ENCODE data around the gene SETDB2. TPM values are rescaled to one million over a fixed set of nuclear protein-coding genes. Genes with fewer than 3 reads are reported as not detected.

Gene SETDB2
- total RNA-seq, 1 experiment from 2014 or later, result 5.9 TPM

DNA sequence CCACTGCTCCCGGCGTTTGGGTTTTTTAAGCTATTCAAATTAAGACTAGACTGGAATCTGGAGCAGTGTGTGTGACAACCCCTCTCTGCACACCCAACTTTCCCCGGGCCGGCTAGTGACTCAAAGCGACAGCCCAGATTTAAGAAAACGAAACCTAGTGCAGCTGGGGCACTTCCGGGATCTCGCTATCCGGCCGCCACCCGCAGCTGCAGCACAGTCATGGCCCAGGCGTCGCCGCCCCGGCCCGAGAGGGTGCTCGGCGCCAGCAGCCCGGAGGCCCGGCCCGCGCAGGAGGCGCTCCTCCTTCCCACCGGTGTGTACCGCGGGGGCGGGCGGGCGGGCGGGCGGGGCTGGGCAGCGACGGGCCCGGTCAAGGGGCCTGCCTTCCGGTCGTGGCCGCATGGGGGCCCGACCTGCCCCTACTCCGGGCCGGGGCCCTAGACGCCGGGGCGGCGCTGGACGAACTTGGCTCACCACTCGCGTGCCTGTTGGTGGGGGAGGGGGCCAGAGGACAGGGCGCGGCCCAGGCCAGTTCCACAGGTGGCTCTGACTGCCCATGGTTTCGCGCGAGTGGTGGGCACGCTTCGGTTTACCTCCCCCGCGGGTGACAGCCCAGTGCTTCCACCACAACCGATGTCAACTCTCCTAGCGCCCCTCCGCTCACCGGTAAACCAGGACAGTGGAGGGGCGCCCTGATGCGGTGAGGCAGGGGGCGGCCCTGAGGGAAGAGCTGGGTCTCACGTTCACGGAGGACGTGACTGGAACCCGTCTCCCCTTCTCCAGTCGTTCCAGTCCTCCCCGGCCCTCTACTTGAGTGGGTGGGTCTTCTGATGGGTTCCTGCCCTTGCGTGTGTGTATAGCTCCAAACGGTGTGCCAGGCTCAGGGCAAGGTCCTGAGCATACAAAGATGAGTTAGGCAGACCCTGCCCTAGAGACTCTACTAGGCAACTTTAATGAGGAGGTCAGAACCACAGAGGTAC, 52.0 kb downstream of the SETDB2 start, which contains the start of gene PHF11 (continued):
- TF ChIP-seq AR (CRISPR knock-in tag; IDR thresholded peaks at IDR 0.05), result no peak
- TF ChIP-seq FOXK1 (CRISPR knock-in tag; IDR thresholded peaks at IDR 0.05), result 0 out of 2 replicates have a peak, but pooled peaks have one; percentile 39
- no peak for TF ChIP-seq RELA (CRISPR knock-in tag; IDR thresholded peaks at IDR 0.05; ENCODE audit: borderline replicate concordance)
- TF ChIP-seq TEAD1 (CRISPR knock-in tag; IDR thresholded peaks at IDR 0.05), result no peak
- TF ChIP-seq SOX15 (CRISPR knock-in tag; IDR thresholded peaks at IDR 0.05), result no peak
- peak; percentile 59; the same call in 1 of the 2 replicates for TF ChIP-seq MAX (CRISPR knock-in tag; IDR thresholded peaks at IDR 0.05)
- no peak for TF ChIP-seq E2F1 (CRISPR knock-in tag; IDR thresholded peaks at IDR 0.05)
- TF ChIP-seq MYBL2 (CRISPR knock-in tag; IDR thresholded peaks at IDR 0.05), result no peak
- TF ChIP-seq ATF1 (CRISPR knock-in tag; IDR thresholded peaks at IDR 0.05), result no peak
- TF ChIP-seq FOXP4 (CRISPR knock-in tag; IDR thresholded peaks at IDR 0.05), result no peak
- TF ChIP-seq, protein P1, sequence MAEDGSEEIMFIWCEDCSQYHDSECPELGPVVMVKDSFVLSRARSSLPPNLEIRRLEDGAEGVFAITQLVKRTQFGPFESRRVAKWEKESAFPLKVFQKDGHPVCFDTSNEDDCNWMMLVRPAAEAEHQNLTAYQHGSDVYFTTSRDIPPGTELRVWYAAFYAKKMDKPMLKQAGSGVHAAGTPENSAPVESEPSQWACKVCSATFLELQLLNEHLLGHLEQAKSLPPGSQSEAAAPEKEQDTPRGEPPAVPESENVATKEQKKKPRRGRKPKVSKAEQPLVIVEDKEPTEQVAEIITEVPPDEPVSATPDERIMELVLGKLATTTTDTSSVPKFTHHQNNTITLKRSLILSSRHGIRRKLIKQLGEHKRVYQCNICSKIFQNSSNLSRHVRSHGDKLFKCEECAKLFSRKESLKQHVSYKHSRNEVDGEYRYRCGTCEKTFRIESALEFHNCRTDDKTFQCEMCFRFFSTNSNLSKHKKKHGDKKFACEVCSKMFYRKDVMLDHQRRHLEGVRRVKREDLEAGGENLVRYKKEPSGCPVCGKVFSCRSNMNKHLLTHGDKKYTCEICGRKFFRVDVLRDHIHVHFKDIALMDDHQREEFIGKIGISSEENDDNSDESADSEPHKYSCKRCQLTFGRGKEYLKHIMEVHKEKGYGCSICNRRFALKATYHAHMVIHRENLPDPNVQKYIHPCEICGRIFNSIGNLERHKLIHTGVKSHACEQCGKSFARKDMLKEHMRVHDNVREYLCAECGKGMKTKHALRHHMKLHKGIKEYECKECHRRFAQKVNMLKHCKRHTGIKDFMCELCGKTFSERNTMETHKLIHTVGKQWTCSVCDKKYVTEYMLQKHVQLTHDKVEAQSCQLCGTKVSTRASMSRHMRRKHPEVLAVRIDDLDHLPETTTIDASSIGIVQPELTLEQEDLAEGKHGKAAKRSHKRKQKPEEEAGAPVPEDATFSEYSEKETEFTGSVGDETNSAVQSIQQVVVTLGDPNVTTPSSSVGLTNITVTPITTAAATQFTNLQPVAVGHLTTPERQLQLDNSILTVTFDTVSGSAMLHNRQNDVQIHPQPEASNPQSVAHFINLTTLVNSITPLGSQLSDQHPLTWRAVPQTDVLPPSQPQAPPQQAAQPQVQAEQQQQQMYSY (CRISPR knock-in tag; IDR thresholded peaks at IDR 0.05), result no peak
- no peak for TF ChIP-seq MLX (CRISPR knock-in tag; IDR thresholded peaks at IDR 0.05)
- no peak for TF ChIP-seq ATF3 (CRISPR knock-in tag; conservative IDR thresholded peaks at IDR 0.05)
- TF ChIP-seq GTF2I (CRISPR knock-in tag; conservative IDR thresholded peaks at IDR 0.05), result no peak
- TF ChIP-seq, protein P2, sequence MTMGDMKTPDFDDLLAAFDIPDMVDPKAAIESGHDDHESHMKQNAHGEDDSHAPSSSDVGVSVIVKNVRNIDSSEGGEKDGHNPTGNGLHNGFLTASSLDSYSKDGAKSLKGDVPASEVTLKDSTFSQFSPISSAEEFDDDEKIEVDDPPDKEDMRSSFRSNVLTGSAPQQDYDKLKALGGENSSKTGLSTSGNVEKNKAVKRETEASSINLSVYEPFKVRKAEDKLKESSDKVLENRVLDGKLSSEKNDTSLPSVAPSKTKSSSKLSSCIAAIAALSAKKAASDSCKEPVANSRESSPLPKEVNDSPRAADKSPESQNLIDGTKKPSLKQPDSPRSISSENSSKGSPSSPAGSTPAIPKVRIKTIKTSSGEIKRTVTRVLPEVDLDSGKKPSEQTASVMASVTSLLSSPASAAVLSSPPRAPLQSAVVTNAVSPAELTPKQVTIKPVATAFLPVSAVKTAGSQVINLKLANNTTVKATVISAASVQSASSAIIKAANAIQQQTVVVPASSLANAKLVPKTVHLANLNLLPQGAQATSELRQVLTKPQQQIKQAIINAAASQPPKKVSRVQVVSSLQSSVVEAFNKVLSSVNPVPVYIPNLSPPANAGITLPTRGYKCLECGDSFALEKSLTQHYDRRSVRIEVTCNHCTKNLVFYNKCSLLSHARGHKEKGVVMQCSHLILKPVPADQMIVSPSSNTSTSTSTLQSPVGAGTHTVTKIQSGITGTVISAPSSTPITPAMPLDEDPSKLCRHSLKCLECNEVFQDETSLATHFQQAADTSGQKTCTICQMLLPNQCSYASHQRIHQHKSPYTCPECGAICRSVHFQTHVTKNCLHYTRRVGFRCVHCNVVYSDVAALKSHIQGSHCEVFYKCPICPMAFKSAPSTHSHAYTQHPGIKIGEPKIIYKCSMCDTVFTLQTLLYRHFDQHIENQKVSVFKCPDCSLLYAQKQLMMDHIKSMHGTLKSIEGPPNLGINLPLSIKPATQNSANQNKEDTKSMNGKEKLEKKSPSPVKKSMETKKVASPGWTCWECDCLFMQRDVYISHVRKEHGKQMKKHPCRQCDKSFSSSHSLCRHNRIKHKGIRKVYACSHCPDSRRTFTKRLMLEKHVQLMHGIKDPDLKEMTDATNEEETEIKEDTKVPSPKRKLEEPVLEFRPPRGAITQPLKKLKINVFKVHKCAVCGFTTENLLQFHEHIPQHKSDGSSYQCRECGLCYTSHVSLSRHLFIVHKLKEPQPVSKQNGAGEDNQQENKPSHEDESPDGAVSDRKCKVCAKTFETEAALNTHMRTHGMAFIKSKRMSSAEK (CRISPR knock-in tag; IDR thresholded peaks at IDR 0.05; ENCODE audit: borderline replicate concordance), result no peak
- TF ChIP-seq ZNF138 (CRISPR knock-in tag; conservative IDR thresholded peaks at IDR 0.05), result no peak
- TF ChIP-seq ESRRA (CRISPR knock-in tag; IDR thresholded peaks at IDR 0.05; ENCODE audit: borderline replicate concordance), result no peak
- no peak for TF ChIP-seq TP53 (CRISPR knock-in tag; IDR thresholded peaks at IDR 0.05)
- no peak for TF ChIP-seq ZNF317 (CRISPR knock-in tag; IDR thresholded peaks at IDR 0.05; ENCODE audit: borderline replicate concordance, low read depth)
- no peak for TF ChIP-seq PREB (CRISPR knock-in tag; IDR thresholded peaks at IDR 0.05; ENCODE audit: borderline replicate concordance)
